HG03469 (cell line): ENCODE results near the gene UBXN10.

Source experiments
- ATAC-seq: cut with Tn5 transposase; IDR thresholded peaks from one replicate; pipeline ENCODE4 v1.9.1; 2021; ENCODE audit warnings: mild to moderate bottlenecking, moderate library complexity, moderate number of reproducible peaks; ENCODE audit not compliant: unreplicated experiment

UBXN10 gene

DNA sequence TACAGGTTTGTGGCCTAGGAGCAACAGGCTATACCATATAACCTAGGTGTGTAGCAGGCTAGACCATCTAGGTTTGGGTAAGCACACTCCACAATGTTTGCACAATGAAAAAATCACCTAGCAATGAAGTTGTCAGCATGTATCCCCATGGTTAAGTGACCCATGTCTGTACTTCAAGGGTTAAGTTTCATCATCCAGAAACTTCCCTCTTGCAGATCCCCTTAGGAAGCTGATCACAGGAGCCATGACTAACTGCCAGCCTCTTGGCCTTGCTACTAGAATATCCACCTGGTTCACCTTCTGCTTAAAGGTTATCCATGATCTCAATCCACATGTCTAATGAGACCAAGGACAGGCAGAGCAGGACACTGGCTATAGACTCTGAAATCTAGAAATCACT, 3.5 kb upstream of the UBXN10 start:
- no peak for ATAC-seq

DNA sequence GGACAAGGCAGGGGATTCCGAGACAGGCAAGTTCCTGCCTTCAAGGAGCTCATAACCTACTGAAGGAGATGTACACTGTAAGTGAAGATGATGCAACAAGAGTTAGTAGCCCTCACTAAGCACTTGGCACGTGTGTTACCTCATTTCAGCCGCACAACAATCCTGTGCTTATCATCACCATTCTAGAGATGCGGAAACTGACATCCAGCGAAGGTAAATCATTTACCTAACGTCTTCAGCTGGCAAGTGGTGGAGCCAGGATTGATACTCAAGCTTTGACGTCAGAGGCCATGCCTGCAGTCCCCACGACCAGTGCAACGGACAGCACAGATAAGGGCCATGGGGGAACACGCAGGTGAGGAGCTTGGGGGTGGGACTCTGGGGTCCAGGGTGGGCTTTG, 2.9 kb upstream of the UBXN10 start:
- no peak for ATAC-seq

DNA sequence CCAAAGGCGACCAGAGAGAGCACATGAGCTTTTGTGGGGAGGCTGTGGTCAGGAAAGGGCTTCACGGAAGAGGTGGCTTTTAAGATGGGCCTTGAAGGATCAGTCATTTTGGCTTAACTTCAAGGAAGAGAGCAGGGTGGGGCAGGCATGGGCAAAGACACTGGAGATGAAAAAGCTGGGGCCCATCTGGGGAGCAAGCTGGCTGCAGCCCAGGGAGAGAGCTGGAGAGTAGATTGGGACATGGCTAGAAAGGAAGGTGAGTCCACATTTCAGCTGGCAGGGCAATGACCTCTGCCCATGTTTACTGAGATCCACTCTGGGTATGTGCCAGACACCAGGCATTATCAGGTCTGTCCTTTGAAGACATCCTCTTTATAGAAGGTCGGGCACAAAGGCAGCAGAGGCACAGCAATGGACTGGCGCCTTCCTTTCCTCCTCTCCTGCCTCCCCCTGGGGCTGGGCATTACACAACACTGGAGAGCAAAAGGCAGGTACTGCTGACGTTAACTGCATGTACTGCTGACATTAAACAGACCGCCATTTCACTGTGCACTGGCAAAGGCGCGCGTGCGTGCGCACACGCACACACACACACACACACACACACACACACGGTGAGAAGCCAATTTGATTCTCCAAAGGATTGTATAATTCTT, 2.2 kb upstream of the UBXN10 start:
- no peak for ATAC-seq

DNA sequence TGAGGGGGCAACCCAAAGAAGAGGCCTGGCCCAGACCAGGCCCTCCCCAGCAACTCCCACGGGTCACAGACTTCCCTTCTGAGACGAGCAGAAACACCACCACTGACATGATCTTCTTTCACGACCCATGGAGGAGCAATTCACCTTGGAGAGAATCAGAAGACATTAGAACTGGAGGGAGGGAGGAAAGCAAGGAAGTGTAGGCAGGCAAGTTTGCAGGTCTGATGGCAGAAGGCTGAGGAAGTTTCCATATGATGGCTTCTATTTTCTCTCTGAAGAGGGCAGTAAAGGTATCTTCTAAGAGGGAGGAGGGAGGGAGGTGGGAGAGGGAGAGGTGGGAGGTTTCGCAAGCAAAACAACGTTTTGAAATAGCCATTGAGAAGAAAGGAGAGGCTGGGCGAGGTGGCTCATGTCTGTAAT, 1.4 kb upstream of the UBXN10 start:
- no peak for ATAC-seq

DNA sequence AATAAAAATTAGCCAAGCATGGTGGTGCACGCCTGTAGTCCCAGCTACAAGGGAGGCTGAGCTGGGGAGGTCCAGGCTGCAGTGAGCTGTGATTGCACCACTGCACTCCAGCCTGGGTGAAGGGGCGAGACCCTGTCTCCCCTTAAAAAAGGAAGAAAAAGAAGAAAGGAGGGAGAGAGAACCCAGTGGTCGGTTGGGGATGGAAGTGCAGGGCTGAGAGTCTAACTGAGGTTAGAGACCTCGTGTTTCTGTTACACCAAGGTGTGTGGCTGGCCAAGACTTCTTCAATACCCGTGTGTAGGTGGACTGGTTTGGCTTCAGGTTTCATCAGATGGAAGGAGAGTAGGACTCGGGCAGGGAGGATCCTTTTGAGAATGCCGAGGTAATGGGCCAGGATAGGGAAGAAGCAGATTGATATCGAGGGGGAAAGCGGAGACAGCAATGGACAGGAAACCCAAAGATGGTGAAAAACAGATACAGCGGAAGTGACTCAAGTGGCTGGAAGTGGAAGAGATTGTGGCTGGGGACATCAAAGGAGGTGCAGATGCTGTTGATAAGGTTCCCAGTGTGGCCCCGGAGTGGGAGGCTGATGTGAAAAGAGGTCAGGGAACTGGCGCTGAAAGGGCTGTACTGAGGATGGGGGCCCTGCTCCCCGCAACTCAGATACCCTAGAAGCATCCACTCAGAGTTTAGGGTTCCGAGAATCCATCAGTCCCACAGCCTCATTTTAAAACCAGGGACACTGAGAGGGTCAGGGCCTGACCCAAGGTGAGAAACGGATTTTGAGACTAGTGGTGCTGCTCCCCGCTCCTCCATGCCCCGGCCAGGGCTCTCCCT, 681 bp upstream of the UBXN10 start:
- ATAC-seq, result no peak

DNA sequence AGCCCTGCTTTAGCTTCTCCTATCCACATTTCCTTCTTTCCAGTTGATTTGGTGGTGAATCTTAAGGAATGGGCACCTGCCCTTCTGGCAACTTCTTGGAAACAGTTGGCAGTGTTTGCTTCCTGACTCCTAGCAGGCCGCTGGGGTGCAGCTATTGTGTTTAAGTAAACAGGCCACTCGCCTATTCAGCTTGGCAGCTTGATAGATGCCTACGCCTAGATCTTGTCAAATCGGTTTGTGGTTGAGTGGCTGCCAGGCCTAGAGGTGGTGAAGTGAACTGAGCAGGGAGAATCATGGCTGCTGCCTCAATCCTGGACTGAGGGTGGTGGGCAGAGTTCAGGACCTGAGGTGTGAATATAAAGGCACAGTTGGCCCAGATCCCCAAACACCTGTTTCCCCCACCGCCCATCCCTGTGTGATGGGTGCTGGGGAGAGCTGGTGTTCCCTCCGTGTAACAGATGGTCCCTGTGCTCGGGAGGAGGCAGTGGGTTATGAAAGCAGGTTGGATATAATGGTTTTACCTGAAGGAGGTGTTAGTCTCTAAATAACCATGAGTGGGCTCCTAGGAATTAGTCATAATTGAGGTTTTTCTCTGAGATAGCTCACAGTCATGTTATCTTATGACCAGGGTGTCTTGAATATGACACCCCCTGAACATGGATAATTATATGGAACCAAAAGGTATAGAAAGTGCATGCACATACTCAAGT, 1.4 kb downstream of the UBXN10 start:
- ATAC-seq, result no peak

DNA sequence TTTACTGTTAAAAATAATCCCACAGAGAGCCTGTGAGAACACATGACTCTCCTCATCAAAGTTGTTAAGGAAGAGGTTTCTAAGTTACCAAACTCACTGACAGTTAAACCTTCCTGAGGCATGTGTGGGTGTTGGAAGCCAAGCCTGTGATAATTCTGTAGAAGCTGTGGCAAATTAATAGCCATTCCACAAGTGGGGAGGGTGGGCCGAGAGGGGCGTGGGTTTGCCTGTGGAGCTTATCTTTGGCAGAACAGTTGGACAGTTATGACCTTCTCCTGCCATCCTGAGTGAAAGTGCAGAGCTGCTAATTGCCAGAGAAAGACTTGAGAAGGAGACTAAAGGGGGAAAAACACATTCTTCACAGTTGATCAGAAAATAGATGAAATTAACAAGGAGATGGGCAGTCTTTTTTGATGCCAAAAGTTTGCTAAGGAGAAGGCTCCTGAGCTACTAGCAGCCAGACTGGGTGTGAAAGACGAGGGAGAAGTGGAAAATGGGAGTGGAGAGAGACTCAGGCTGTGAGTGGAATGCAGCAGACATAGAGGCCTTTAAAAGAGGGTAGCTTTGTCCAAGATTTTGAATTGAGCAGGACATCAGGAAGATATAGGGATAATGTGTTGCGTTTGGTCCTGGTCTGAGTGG, 2.0 kb downstream of the UBXN10 start:
- ATAC-seq, result no peak

DNA sequence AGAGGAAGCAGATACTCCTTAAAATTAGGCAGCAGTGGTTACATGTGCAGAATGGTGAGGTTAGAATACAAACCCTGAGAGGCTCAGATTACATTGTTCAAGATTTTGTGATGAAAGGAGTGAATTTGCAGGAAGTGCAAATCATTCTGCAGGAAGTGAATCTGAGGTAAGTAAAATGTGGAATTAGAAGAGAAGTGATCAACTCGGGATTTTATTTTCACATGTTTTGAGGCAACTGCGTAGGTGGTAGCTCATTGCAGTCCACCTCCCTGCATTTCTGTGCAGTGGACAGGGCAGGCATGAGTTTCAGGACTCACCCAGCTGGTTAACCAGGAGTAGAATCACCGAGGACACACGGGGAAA, 2.5 kb downstream of the UBXN10 start:
- no peak for ATAC-seq

DNA sequence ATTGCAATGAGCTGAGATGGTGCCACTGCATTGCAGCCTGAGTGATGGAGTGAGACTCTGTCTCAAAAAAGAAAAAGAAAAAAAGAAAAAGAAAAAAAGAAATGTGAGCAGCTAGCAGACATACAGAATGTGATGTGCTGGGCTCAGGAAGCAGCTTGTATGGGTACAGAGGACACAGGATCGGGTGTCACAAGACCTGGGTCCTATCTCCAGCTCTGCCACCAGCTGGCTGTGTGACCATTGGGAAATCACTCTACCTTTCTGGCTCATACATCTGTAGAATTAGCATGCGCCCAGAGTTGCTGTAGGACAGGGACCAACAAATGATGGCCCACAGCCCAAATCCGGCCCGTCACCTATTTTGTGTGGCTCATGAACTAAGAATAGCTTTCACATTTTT, 3.8 kb downstream of the UBXN10 start:
- no peak for ATAC-seq

DNA sequence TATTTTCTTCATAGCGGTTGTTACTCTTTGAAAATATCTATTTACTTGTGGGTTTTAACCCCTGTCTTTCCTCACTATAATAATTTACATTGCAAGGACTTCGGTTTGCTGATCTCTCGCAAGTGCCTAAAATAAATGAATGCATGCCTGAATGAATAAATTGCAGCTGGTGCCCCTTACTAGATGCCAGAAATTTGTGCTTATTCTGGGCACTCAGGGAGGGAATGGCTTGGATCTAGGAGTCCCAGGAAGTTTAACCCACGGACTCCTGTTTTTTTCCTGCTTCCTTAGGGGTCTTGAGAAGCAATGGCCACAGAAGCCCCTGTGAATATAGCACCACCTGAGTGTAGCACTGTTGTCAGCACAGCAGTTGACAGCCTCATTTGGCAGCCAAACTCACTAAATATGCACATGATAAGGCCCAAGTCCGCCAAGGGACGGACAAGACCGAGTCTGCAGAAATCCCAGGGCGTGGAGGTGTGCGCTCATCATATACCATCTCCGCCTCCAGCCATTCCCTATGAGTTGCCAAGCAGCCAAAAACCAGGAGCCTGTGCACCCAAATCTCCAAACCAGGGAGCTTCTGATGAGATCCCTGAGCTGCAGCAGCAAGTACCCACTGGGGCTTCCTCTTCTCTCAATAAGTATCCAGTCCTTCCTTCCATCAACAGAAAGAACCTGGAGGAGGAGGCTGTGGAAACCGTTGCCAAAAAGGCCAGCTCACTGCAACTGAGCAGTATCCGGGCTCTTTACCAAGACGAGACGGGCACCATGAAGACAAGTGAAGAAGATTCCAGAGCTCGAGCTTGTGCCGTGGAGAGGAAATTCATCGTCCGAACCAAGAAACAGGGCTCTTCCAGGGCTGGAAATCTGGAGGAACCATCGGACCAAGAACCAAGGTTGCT, 4.6 kb downstream of the UBXN10 start:
- ATAC-seq, result no peak

DNA sequence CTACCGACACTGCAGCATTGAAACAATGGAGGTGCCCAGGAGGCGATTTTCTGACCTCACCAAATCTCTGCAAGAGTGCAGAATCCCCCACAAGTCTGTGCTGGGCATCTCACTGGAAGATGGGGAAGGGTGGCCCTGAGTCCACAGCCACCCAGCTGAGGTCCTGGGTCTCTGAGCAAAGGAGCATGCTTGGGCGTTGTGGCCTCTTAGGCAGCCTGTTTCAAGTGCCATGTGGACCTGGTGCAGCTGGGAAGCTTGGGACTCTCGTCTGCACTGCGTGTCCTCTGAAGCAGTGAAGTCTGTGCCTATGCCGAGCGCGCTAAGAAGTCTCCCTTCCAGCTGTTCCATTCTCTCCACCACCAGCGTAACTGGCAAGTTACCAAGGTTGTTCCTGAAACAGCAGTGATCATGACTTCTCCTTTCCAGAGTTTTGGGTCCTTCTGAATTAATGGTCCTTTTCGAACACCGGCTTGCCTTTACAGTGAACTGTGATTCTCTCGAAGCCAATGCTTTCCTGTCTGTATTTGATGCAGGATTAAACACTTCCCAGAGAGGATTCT, 5.5 kb downstream of the UBXN10 start:
- ATAC-seq, result no peak

DNA sequence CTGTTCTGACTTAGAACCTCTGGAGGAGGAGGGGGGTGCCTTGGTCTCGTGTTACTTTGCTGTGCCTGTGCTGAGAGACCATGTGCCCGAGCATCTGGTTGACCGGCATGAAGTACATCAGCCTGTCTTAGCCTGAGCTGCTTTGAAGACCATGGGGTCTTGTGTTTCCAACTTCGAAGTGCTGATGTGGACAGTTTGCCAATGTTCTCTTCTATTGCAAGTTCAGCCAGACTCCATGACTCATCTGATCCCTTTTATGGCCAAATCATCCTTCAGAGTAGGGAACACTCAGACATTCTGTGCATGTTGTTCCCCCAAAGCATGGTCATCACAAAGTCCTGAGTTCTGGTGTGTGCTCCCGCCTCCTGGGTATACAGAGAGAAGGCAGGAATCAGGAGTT, 6.5 kb downstream of the UBXN10 start:
- no peak for ATAC-seq

DNA sequence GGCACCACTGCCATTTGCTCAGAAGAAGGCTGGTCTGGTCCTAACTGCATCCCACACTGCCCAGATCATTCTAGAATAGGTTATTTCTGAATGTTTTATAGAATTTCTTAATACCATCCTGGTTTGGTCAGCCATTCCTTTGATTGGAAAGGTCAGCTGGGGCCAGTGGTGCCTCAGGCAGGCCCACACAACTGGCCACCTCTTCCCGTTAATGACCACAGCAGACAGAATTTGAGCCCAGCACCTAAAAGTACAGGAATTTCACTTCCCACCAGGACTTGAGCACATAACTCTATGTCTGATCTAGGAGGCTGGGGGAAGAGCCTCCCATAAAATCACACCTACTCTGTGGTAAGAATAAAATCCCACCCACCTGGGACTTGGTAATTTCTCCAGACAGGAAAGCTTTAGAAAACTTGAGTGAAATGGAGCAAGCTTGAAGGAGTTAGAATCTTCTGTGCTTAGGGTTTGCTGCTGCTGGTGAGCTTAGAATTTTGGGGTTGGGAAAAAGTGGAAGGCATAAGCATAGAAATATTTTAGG, 7.0 kb downstream of the UBXN10 start:
- no peak for ATAC-seq

DNA sequence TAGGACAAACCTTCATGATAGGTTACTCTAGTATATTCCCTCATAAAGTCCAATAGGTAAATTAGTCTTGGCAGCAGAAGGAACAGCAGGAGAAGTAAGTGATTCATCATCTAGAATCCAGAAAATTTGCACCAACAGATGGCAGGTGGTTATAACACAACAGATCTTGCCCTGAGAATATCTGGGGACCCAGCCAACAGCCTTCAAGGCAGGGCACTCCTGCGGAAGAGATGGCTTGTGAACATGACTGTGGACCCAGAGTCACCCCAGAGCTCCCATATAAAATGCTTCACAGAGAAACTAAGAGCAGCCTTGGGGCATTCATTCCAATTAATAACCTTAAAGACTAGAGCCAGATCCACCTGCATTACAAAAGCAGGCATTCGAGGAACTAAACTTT, 8.3 kb downstream of the UBXN10 start:
- no peak for ATAC-seq

DNA sequence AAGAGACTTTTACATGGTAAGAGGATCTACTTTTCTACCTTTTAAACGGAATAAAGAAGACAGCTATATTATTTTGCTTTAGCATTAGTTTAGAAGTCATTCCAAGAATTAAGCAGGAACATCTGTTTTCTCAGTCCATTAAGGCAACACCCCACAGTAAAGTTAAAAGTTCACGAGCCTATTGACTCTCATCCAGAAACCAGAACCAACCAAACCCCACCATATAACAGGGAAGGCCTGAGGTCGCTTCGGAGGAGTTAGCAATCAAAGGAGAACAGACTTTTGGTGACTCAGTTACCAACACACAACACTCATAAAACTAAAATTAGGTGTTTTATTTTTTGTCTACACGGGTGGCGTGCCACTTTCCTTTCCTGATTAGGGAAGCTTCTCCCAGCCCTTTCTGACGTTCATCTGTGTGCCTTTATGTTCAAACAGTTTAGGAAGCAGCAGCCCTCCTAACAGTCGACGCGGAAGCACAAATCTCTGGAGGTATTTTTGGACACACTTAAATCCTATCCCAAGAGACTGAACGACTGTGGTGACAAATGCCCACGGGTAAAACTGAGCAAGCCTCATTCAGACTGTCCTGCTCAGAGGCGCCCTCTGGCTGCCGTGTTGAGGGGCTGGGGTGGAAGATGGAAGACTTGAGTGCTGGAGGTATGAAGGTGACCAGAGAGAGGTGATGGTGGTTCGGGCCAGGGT, 9.0 kb downstream of the UBXN10 start:
- no peak for ATAC-seq

DNA sequence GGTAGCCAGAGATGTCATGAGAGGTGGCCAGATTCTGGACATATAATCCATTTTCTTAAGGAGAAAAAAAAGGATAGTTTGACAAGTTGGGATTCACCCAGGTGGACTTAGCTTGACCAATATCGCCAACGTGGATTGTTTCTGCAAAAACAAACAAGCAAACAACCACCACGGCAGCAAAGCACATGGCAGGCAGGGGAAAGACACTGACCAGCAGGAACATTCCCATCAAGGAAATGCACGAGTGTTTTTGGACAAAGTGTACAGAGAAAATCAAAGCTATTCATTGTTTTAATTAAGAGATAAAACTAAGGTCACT, 9.5 kb downstream of the UBXN10 start:
- no peak for ATAC-seq

DNA sequence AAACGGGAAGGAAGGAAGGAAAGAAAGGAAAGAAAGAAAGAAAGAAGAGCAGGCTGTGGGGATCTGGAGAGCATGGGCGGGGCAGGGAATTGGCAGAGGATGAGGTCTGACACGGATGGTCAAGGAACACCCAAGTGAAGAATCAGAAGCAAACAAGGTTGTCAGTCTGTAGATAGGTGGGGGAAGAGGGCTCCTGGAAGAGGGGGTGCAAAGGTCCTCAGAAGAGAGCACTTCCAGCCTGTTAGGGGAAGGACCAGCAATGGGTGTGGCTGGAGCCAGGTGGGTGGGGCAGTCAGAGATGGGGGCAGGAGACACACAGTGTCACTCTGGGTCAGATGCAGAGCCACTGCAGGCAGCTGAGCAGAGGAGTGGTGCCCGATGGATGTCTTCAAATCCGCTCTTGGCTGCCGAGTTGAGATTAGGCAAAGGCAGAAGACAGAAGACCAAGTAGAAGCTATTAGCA, 11.5 kb downstream of the UBXN10 start:
- no peak for ATAC-seq

DNA sequence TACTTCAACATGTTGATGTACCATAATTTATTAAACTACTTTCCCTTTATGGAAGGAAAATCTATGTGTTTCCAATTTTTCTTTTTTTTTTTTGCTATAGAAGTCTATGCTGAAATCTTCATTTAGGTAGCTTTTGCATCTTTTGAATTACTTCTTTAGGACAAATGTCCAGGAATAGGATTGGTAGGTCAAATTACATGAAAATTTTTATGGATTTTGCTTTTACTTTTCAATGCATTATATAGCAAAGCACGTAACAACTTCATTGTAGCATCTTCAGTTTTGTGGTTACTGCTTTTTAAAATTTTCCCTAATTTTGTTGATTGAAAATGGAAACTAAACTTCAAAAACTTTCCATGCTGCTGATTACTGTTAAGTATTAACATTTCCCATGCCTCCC, 12.4 kb downstream of the UBXN10 start:
- no peak for ATAC-seq

DNA sequence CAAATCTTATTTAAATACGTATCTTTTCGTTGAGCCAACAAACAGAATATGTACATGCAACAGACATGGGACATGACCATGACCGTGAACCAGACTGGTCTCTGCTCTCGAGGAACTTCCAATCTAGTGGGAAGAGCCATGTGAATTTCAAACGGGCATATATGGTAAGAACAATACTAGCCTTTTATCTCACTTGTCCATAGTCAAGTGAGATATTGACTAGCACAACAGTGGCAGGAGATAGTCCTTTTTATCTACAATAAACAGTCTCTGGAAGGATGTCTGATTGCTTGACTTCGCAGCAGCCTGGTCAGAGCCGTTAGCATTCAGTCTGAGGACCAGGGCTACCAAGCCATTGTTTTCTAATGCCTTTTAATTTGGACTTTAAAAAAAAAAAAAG, 13.0 kb downstream of the UBXN10 start:
- no peak for ATAC-seq
